ENCODE results near the gene MTMR10.
A peak's percentile ranks its signal among the peaks of the same experiment; 100 is the strongest.

MTMR10 gene

GRCh38 chr15:30992249-30992864, 929 bp upstream of the MTMR10 start:
- Histone ChIP-seq H2AK5ac (ENCODE audit: low read length, severe bottlenecking) (peak overlapping the region; percentile 29), H3K4ac (ENCODE audit: low read depth in 1 of 2, low read length in 2 of 2) (peak overlapping the region; percentile 45 to 69), H2BK5ac (ENCODE audit: low read depth, low read length, poor library complexity, severe bottlenecking) (peak overlapping the region; percentile 89), H2BK120ac (ENCODE audit: low read depth, low read length) (no peak overlapping the region), H3K27me3 (ENCODE audit: control insufficient read depth in 1 of 2, insufficient read depth in 1 of 2, low read length in 2 of 2) (no peaks in the 10 kb centered on the region), H3K79me1 (replicated peaks; ENCODE audit: low read length, poor library complexity, severe bottlenecking) (peaks cover 1% of the 10 kb centered on the region), H2BK15ac (ENCODE audit: low read depth, poor library complexity, severe bottlenecking) (no peak overlapping the region), H3K9ac (ENCODE audit: low read length) (peak overlapping the region; percentile 99), H3K14ac (ENCODE audit: low read length in 2 of 2) (no peak overlapping the region), H3K4me1 (ENCODE audit: control insufficient read depth, insufficient read depth, low read depth, low read length) (peaks cover 6% of the 10 kb centered on the region), H3K9me3 (ENCODE audit: control insufficient read depth, low read length) (no peaks in the 10 kb centered on the region), H4K91ac (ENCODE audit: low read length) (peak overlapping the region; percentile 80), H3K27ac (ENCODE audit: low read length, poor library complexity, severe bottlenecking) (peak overlapping the region; percentile 63), H3K36me3 (ENCODE audit: control insufficient read depth in 1 of 2, insufficient read depth in 2 of 2, low read depth in 1 of 2, low read length in 2 of 2) (peaks cover 0 to 6% of the 10 kb centered on the region in 2 experiments), H3K4me3 (ENCODE audit: insufficient read depth in 1 of 2, low read depth in 1 of 2, low read length in 2 of 2) (peak overlapping the region; percentile 97 to 99), H3K23ac (ENCODE audit: low read length in 2 of 2) (peak overlapping the region in 1 of 2 experiments; percentile 89), H2AFZ (ENCODE audit: low read depth, low read length) (peak overlapping the region; percentile 72), H2BK12ac (ENCODE audit: low read length in 2 of 2) (peak overlapping the region in 1 of 2 experiments; percentile 4), H3K18ac (ENCODE audit: low read depth in 1 of 2, low read length in 2 of 2) (peak overlapping the region; percentile 84 to 98), H3K4me2 (ENCODE audit: low read length, poor library complexity, severe bottlenecking) (peak overlapping the region; percentile 91), H4K8ac (ENCODE audit: low read length) (peak overlapping the region; percentile 89)
- no peak for DNase-seq
- 57% methylated on average over 2 of the region's 7 CpGs for WGBS

GRCh38 chr15:30990446-30991254, 778 bp downstream of the MTMR10 start:
- H2BK12ac ChIP-seq (ENCODE audit: low read length in 2 of 2) = no peak overlapping the region
- peak overlapping the region; percentile 91 for H3K4me2 ChIP-seq (ENCODE audit: low read length, poor library complexity, severe bottlenecking)
- peak; percentile 22 for DNase-seq
- H3K9ac ChIP-seq (ENCODE audit: low read length) = peak overlapping the region; percentile 99
- peaks cover 8 to 20% of the 10 kb centered on the region in 2 experiments for H3K36me3 ChIP-seq (ENCODE audit: control insufficient read depth in 1 of 2, insufficient read depth in 2 of 2, low read depth in 1 of 2, low read length in 2 of 2)
- peaks cover 11% of the 10 kb centered on the region for H3K4me1 ChIP-seq (ENCODE audit: control insufficient read depth, insufficient read depth, low read depth, low read length)
- H4K8ac ChIP-seq (ENCODE audit: low read length) = peak overlapping the region; percentile 63
- peak overlapping the region in 1 of 2 experiments; percentile 60 for H3K14ac ChIP-seq (ENCODE audit: low read length in 2 of 2)
- no peak overlapping the region for H2BK15ac ChIP-seq (ENCODE audit: low read depth, poor library complexity, severe bottlenecking)
- H3K27ac ChIP-seq (ENCODE audit: low read length, poor library complexity, severe bottlenecking) = peak overlapping the region; percentile 67
- H3K27me3 ChIP-seq (ENCODE audit: control insufficient read depth in 1 of 2, insufficient read depth in 1 of 2, low read length in 2 of 2) = no peaks in the 10 kb centered on the region
- H3K79me1 ChIP-seq (replicated peaks; ENCODE audit: low read length, poor library complexity, severe bottlenecking) = peaks cover 6% of the 10 kb centered on the region
- H3K23ac ChIP-seq (ENCODE audit: low read length in 2 of 2) = peak overlapping the region in 1 of 2 experiments; percentile 49
- H3K9me3 ChIP-seq (ENCODE audit: control insufficient read depth, low read length) = no peaks in the 10 kb centered on the region
- peak overlapping the region; percentile 97 for H2AFZ ChIP-seq (ENCODE audit: low read depth, low read length)
- peak overlapping the region; percentile 88 to 89 for H3K18ac ChIP-seq (ENCODE audit: low read depth in 1 of 2, low read length in 2 of 2)
- no peak overlapping the region for H2AK5ac ChIP-seq (ENCODE audit: low read length, severe bottlenecking)
- 8% methylated on average over 18 of the region's 24 CpGs for WGBS
- H2BK120ac ChIP-seq (ENCODE audit: low read depth, low read length) = peak overlapping the region; percentile 77
- peak overlapping the region; percentile 97 to 99 for H3K4me3 ChIP-seq (ENCODE audit: insufficient read depth in 1 of 2, low read depth in 1 of 2, low read length in 2 of 2)
- H4K91ac ChIP-seq (ENCODE audit: low read length) = no peak overlapping the region
- H3K4ac ChIP-seq (ENCODE audit: low read depth in 1 of 2, low read length in 2 of 2) = peak overlapping the region in 1 of 2 experiments; percentile 92
- H2BK5ac ChIP-seq (ENCODE audit: low read depth, low read length, poor library complexity, severe bottlenecking) = peak overlapping the region; percentile 94

GRCh38 chr15:30990036-30990435, 1.4 kb downstream of the MTMR10 start:
- peaks cover 15 to 24% of the 10 kb centered on the region in 2 experiments for H3K36me3 ChIP-seq (ENCODE audit: control insufficient read depth in 1 of 2, insufficient read depth in 2 of 2, low read depth in 1 of 2, low read length in 2 of 2)
- H3K4me2 ChIP-seq (ENCODE audit: low read length, poor library complexity, severe bottlenecking) = peak overlapping the region; percentile 52
- no peak overlapping the region for H3K23ac ChIP-seq (ENCODE audit: low read length in 2 of 2)
- peak overlapping the region; percentile 30 for H3K27ac ChIP-seq (ENCODE audit: low read length, poor library complexity, severe bottlenecking)
- peak overlapping the region in 1 of 2 experiments; percentile 99 for H3K4me3 ChIP-seq (ENCODE audit: insufficient read depth in 1 of 2, low read depth in 1 of 2, low read length in 2 of 2)
- no peak overlapping the region for H2BK5ac ChIP-seq (ENCODE audit: low read depth, low read length, poor library complexity, severe bottlenecking)
- no peak overlapping the region for H2BK12ac ChIP-seq (ENCODE audit: low read length in 2 of 2)
- H3K27me3 ChIP-seq (ENCODE audit: control insufficient read depth in 1 of 2, insufficient read depth in 1 of 2, low read length in 2 of 2) = no peaks in the 10 kb centered on the region
- H3K18ac ChIP-seq (ENCODE audit: low read depth in 1 of 2, low read length in 2 of 2) = peak overlapping the region in 1 of 2 experiments; percentile 11
- H2BK15ac ChIP-seq (ENCODE audit: low read depth, poor library complexity, severe bottlenecking) = no peak overlapping the region
- peak overlapping the region; percentile 99 for H3K9ac ChIP-seq (ENCODE audit: low read length)
- H2AK5ac ChIP-seq (ENCODE audit: low read length, severe bottlenecking) = no peak overlapping the region
- H4K8ac ChIP-seq (ENCODE audit: low read length) = no peak overlapping the region
- no peak overlapping the region for H3K4ac ChIP-seq (ENCODE audit: low read depth in 1 of 2, low read length in 2 of 2)
- H2BK120ac ChIP-seq (ENCODE audit: low read depth, low read length) = no peak overlapping the region
- H4K91ac ChIP-seq (ENCODE audit: low read length) = no peak overlapping the region
- H3K4me1 ChIP-seq (ENCODE audit: control insufficient read depth, insufficient read depth, low read depth, low read length) = peaks cover 15% of the 10 kb centered on the region
- DNase-seq = peak; percentile 17
- no peaks in the 10 kb centered on the region for H3K9me3 ChIP-seq (ENCODE audit: control insufficient read depth, low read length)
- 75% methylated on average over 2 of the region's 2 CpGs for WGBS
- H2AFZ ChIP-seq (ENCODE audit: low read depth, low read length) = no peak overlapping the region
- no peak overlapping the region for H3K14ac ChIP-seq (ENCODE audit: low read length in 2 of 2)
- peaks cover 6% of the 10 kb centered on the region for H3K79me1 ChIP-seq (replicated peaks; ENCODE audit: low read length, poor library complexity, severe bottlenecking)

GRCh38 chr15:30985081-30985531, 6.3 kb downstream of the MTMR10 start:
- Histone ChIP-seq H3K79me1 (replicated peaks; ENCODE audit: low read length, poor library complexity, severe bottlenecking) (peaks cover 9% of the 10 kb centered on the region), H2AFZ (ENCODE audit: low read depth, low read length) (no peak overlapping the region), H3K9ac (ENCODE audit: low read length) (no peak overlapping the region), H2BK5ac (ENCODE audit: low read depth, low read length, poor library complexity, severe bottlenecking) (no peak overlapping the region), H3K23ac (ENCODE audit: low read length in 2 of 2) (no peak overlapping the region), H3K27me3 (ENCODE audit: control insufficient read depth in 1 of 2, insufficient read depth in 1 of 2, low read length in 2 of 2) (no peaks in the 10 kb centered on the region), H2BK15ac (ENCODE audit: low read depth, poor library complexity, severe bottlenecking) (no peak overlapping the region), H3K18ac (ENCODE audit: low read depth in 1 of 2, low read length in 2 of 2) (no peak overlapping the region), H3K27ac (ENCODE audit: low read length, poor library complexity, severe bottlenecking) (peak overlapping the region; percentile 56), H2BK120ac (ENCODE audit: low read depth, low read length) (no peak overlapping the region), H2AK5ac (ENCODE audit: low read length, severe bottlenecking) (no peak overlapping the region), H4K8ac (ENCODE audit: low read length) (no peak overlapping the region), H3K4me1 (ENCODE audit: control insufficient read depth, insufficient read depth, low read depth, low read length) (peaks cover 14% of the 10 kb centered on the region), H3K14ac (ENCODE audit: low read length in 2 of 2) (no peak overlapping the region), H3K4ac (ENCODE audit: low read depth in 1 of 2, low read length in 2 of 2) (no peak overlapping the region), H3K9me3 (ENCODE audit: control insufficient read depth, low read length) (no peaks in the 10 kb centered on the region), H3K4me3 (ENCODE audit: insufficient read depth in 1 of 2, low read depth in 1 of 2, low read length in 2 of 2) (peak overlapping the region in 1 of 2 experiments; percentile 19), H3K36me3 (ENCODE audit: control insufficient read depth in 1 of 2, insufficient read depth in 2 of 2, low read depth in 1 of 2, low read length in 2 of 2) (peaks cover 19 to 52% of the 10 kb centered on the region in 2 experiments), H4K91ac (ENCODE audit: low read length) (no peak overlapping the region), H2BK12ac (ENCODE audit: low read length in 2 of 2) (no peak overlapping the region), H3K4me2 (ENCODE audit: low read length, poor library complexity, severe bottlenecking) (no peak overlapping the region)
- no peak for DNase-seq
- 77% methylated on average over 3 of the region's 3 CpGs for WGBS
